Measurements from ENCODE around the gene SLITRK4. TPM values are rescaled to one million over a fixed set of nuclear protein-coding genes. Genes with fewer than 3 reads are reported as not detected.

SLITRK4 gene
- 1 to 10 TPM in 3 of 4 donors, under 1 TPM in 1; 0.35 to 2.7 (median 1.4) TPM for total RNA-seq

- no peak for TF ChIP-seq POLR2AphosphoS5 (IDR thresholded peaks at IDR 0.05)
- no peak for TF ChIP-seq POLR2A (IDR thresholded peaks at IDR 0.05)
- Histone ChIP-seq H3K4me1 (peaks cover 0 to 28% (median 0%) of the 10 kb centered on the region in 3 donors), H3K27ac (no peak within 1 kb of the TSS), H3K36me3 (no peaks in the 10 kb centered on the region), H3K9me3 (no peaks in the 10 kb centered on the region), H3K27me3 (peaks cover 43% of the 10 kb centered on the region), H3K4me3 (peak within 1 kb of the TSS; percentile 27 to 48)
- 6% methylated on average over 2 of the region's 10 CpGs; no CpG with 5 or more reads in 1 of the 2 donors for WGBS, 2 donors (ENCODE audit: low coverage in 1 of 2)
- no peak for ATAC-seq
These were observed at the start of gene SLITRK4 for GRCh38 chrX:143635915-143636314. Gene SLITRK4, minus strand, starts transcription at chrX:143636101. Its CDS starts 4,993 bp downstream, at chrX:143631108.

GRCh38 chrX:143683486-143683885, 47.6 kb upstream of the SLITRK4 start:
- Histone ChIP-seq H3K4me1 (no peaks in the 10 kb centered on the region), H3K36me3 (no peaks in the 10 kb centered on the region), H3K27me3 (no peaks in the 10 kb centered on the region), H3K4me3 (no peak overlapping the region), H3K27ac (no peak overlapping the region), H3K9me3 (no peaks in the 10 kb centered on the region)
- 32 to 78% methylated on average over 3 of the region's 3 CpGs for WGBS, 2 donors (ENCODE audit: low coverage in 1 of 2)
- TF ChIP-seq POLR2A (IDR thresholded peaks at IDR 0.05), result no peak
- TF ChIP-seq EP300 (IDR thresholded peaks at IDR 0.05), result no peak
- no peak for TF ChIP-seq CTCF (IDR thresholded peaks at IDR 0.05)
- no peak for TF ChIP-seq POLR2AphosphoS5 (IDR thresholded peaks at IDR 0.05)
- ATAC-seq, result no peak

- 36 to 72% methylated on average over 3 to 4 of the region's 4 CpGs for WGBS, 2 donors (ENCODE audit: low coverage in 1 of 2)
- TF ChIP-seq POLR2A (IDR thresholded peaks at IDR 0.05), result no peak
- TF ChIP-seq POLR2AphosphoS5 (IDR thresholded peaks at IDR 0.05), result no peak
- no peak for TF ChIP-seq CTCF (IDR thresholded peaks at IDR 0.05)
- no peak for TF ChIP-seq EP300 (IDR thresholded peaks at IDR 0.05)
These were observed 39.0 kb upstream of the SLITRK4 start for GRCh38 chrX:143674926-143675325.

GRCh38 chrX:143669395-143669794, 33.5 kb upstream of the SLITRK4 start:
- H3K27ac ChIP-seq, result no peak overlapping the region

More at GRCh38 chrX:143674926-143675325, 39.0 kb upstream of the SLITRK4 start:
- no peak overlapping the region for H3K4me3 ChIP-seq
- H3K27me3 ChIP-seq, result no peaks in the 10 kb centered on the region
- H3K36me3 ChIP-seq, result no peaks in the 10 kb centered on the region
- H3K4me1 ChIP-seq, result no peaks in the 10 kb centered on the region
- H3K9me3 ChIP-seq, result no peaks in the 10 kb centered on the region
- no peak overlapping the region for H3K27ac ChIP-seq
- no peak for ATAC-seq

GRCh38 chrX:143664302-143664701, 28.4 kb upstream of the SLITRK4 start:
- no peaks in the 10 kb centered on the region for H3K27me3 ChIP-seq
- no peaks in the 10 kb centered on the region for H3K36me3 ChIP-seq
- no peaks in the 10 kb centered on the region for H3K9me3 ChIP-seq
- H3K27ac ChIP-seq, result no peak overlapping the region
- 33 to 43% methylated on average over 5 of the region's 5 CpGs for WGBS, 2 donors (ENCODE audit: low coverage in 1 of 2)
- ATAC-seq, result no peak
- TF ChIP-seq EP300 (IDR thresholded peaks at IDR 0.05) (no peak), CTCF (IDR thresholded peaks at IDR 0.05) (peak in 2 of 4 experiments; percentile 15 to 40)
- H3K4me1 ChIP-seq, result no peaks in the 10 kb centered on the region
- no peak overlapping the region for H3K4me3 ChIP-seq

More at GRCh38 chrX:143669395-143669794, 33.5 kb upstream of the SLITRK4 start:
- Histone ChIP-seq H3K4me3 (no peak overlapping the region), H3K4me1 (no peaks in the 10 kb centered on the region), H3K36me3 (no peaks in the 10 kb centered on the region), H3K27me3 (no peaks in the 10 kb centered on the region), H3K9me3 (no peaks in the 10 kb centered on the region)
- 6 to 12% methylated on average over 4 to 5 of the region's 5 CpGs for WGBS, 2 donors (ENCODE audit: low coverage in 1 of 2)
- no peak for TF ChIP-seq EP300 (IDR thresholded peaks at IDR 0.05)
- TF ChIP-seq POLR2AphosphoS5 (IDR thresholded peaks at IDR 0.05), result no peak
- TF ChIP-seq POLR2A (IDR thresholded peaks at IDR 0.05), result no peak
- no peak for TF ChIP-seq CTCF (IDR thresholded peaks at IDR 0.05)
- no peak for ATAC-seq
